Parathyroid adenoma (tissue), 2 donors: ENCODE measurements around the gene PRKG1.

Experiments
- H2AFZ ChIP-seq: fragments of 300-600 bp; sonication (generic); one replicate; pipeline ENCODE4 v1.7.0; 2017; ENCODE audit warnings: antibody characterized with exemption, mild to moderate bottlenecking
- H3K27ac ChIP-seq: fragments of 300-600 bp; sonication (generic); one replicate; pipeline ENCODE4 v1.7.0; 2017
- H3K27me3 ChIP-seq: fragments of 300-600 bp; sonication (generic); one replicate; pipeline ENCODE4 v1.7.0; 2017; ENCODE audit warnings: low read length; ENCODE audit not compliant: control insufficient read depth, insufficient read depth
- H3K36me3 ChIP-seq: fragments of 300-600 bp; sonication (generic); one replicate; pipeline ENCODE4 v1.7.0; 2017; ENCODE audit warnings: low read length; ENCODE audit not compliant: control insufficient read depth, insufficient read depth
- H3K4me1 ChIP-seq: fragments of 300-600 bp; sonication (generic); one replicate; pipeline ENCODE4 v1.7.0; 2017; ENCODE audit warnings: control low read depth
- H3K4me2 ChIP-seq: fragments of 300-600 bp; sonication (generic); one replicate; pipeline ENCODE4 v1.7.0; 2017; ENCODE audit warnings: low read length
- H3K4me3 ChIP-seq: fragments of 300-600 bp; sonication (generic); one replicate; pipeline ENCODE4 v1.7.0; 2017; ENCODE audit warnings: low read depth, low read length
- H3K79me2 ChIP-seq: fragments of 300-600 bp; sonication (generic); one replicate; pipeline ENCODE4 v1.7.0; 2017; ENCODE audit warnings: control low read depth
- H3K9ac ChIP-seq: fragments of 300-600 bp; sonication (generic); one replicate; pipeline ENCODE4 v1.7.0; 2017; ENCODE audit warnings: mild to moderate bottlenecking
- H3K9me3 ChIP-seq: fragments of 300-600 bp; sonication (generic); one replicate; pipeline ENCODE4 v1.7.0; 2017; ENCODE audit warnings: low read length; ENCODE audit not compliant: control insufficient read depth
- CTCF ChIP-seq: fragments of 300-600 bp; sonication (generic); IDR thresholded peaks from one replicate; pipeline ENCODE4 v1.7.0; 2017; ENCODE audit warnings: antibody characterized with exemption, mild to moderate bottlenecking
- donor health status: primary hyperparathyroidism.

Gene PRKG1

GRCh38 chr10:52279546-52279945 lies 1205.3 kb downstream of the PRKG1 start:
- no peak for TF ChIP-seq CTCF
- Histone ChIP-seq H3K9me3 (no peaks in the 10 kb centered on the region), H3K36me3 (no peaks in the 10 kb centered on the region), H3K27ac (no peak overlapping the region), H3K4me2 (no peak overlapping the region), H3K4me3 (no peak overlapping the region), H3K9ac (no peak overlapping the region), H3K79me2 (no peaks in the 10 kb centered on the region), H2AFZ (no peak overlapping the region), H3K27me3 (no peaks in the 10 kb centered on the region), H3K4me1 (no peaks in the 10 kb centered on the region)

GRCh38 chr10:52280051-52280450 lies 1205.8 kb downstream of the PRKG1 start:
- H3K4me1 ChIP-seq, result no peaks in the 10 kb centered on the region
- no peak overlapping the region for H3K27ac ChIP-seq

GRCh38 chr10:52283174-52283573 lies 1208.9 kb downstream of the PRKG1 start:
- no peak overlapping the region for H3K9ac ChIP-seq
- H3K27ac ChIP-seq, result no peak overlapping the region
- H3K4me1 ChIP-seq, result no peaks in the 10 kb centered on the region
- no peak overlapping the region for H2AFZ ChIP-seq
- no peaks in the 10 kb centered on the region for H3K27me3 ChIP-seq
- no peak overlapping the region for H3K4me3 ChIP-seq
- H3K36me3 ChIP-seq, result no peaks in the 10 kb centered on the region
- no peaks in the 10 kb centered on the region for H3K79me2 ChIP-seq
- H3K9me3 ChIP-seq, result no peaks in the 10 kb centered on the region
- TF ChIP-seq CTCF, result no peak
- no peak overlapping the region for H3K4me2 ChIP-seq

More at GRCh38 chr10:52280051-52280450, 1205.8 kb downstream of the PRKG1 start:
- no peak overlapping the region for H3K4me2 ChIP-seq
- H3K9me3 ChIP-seq, result no peaks in the 10 kb centered on the region
- no peak overlapping the region for H3K9ac ChIP-seq
- H3K79me2 ChIP-seq, result no peaks in the 10 kb centered on the region
- H2AFZ ChIP-seq, result no peak overlapping the region
- H3K27me3 ChIP-seq, result no peaks in the 10 kb centered on the region
- no peak for TF ChIP-seq CTCF
- no peaks in the 10 kb centered on the region for H3K36me3 ChIP-seq
- no peak overlapping the region for H3K4me3 ChIP-seq

- no peak for TF ChIP-seq CTCF
Measured at GRCh38 chr10:52284416-52285013, 1210.2 kb downstream of the PRKG1 start.

GRCh38 chr10:52287866-52288265 lies 1213.6 kb downstream of the PRKG1 start:
- Histone ChIP-seq H3K4me3 (no peak overlapping the region), H3K9me3 (no peaks in the 10 kb centered on the region), H3K36me3 (no peaks in the 10 kb centered on the region), H3K79me2 (no peaks in the 10 kb centered on the region), H3K4me1 (no peaks in the 10 kb centered on the region), H3K27ac (no peak overlapping the region), H2AFZ (no peak overlapping the region), H3K27me3 (no peaks in the 10 kb centered on the region), H3K4me2 (no peak overlapping the region), H3K9ac (no peak overlapping the region)
- TF ChIP-seq CTCF, result no peak

More at GRCh38 chr10:52284416-52285013, 1210.2 kb downstream of the PRKG1 start:
- Histone ChIP-seq H3K4me1 (no peaks in the 10 kb centered on the region), H3K79me2 (no peaks in the 10 kb centered on the region), H3K9me3 (no peaks in the 10 kb centered on the region), H3K36me3 (no peaks in the 10 kb centered on the region), H3K27ac (no peak overlapping the region), H3K9ac (no peak overlapping the region), H2AFZ (no peak overlapping the region), H3K4me2 (no peak overlapping the region), H3K27me3 (no peaks in the 10 kb centered on the region), H3K4me3 (no peak overlapping the region)
